ENCODE measurements around the gene PDE1A. TPM values are rescaled to one million over a fixed set of nuclear protein-coding genes. Genes with fewer than 3 reads are reported as not detected.
"Not testable (repeated sequence)": the region's sequence is repeated elsewhere in the genome, so short reads cannot be mapped to it uniquely, and the experiment has no call there.

Gene PDE1A
- total RNA-seq, 1 donor from 2014 or later = 1.9 TPM

GRCh38 chr2:182410120-182410519 lies 16.7 kb downstream of the PDE1A start:
- Mint-ChIP-seq H3K4me1 (peaks cover 11% of the 10 kb centered on the region), H3K4me3 (no peak overlapping the region), H3K9me3 (no peaks in the 10 kb centered on the region), H3K27ac (no peak overlapping the region), H3K36me3 (no peaks in the 10 kb centered on the region), H3K27me3 (ENCODE audit: low read depth) (no peaks in the 10 kb centered on the region)
- no peak for DNase-seq (ENCODE audit: low spot score in 2 of 2, unreplicated experiment in 2 of 2)
- TF ChIP-seq CTCF (IDR thresholded peaks at IDR 0.05; ENCODE audit: unreplicated experiment) = no peak

DNA sequence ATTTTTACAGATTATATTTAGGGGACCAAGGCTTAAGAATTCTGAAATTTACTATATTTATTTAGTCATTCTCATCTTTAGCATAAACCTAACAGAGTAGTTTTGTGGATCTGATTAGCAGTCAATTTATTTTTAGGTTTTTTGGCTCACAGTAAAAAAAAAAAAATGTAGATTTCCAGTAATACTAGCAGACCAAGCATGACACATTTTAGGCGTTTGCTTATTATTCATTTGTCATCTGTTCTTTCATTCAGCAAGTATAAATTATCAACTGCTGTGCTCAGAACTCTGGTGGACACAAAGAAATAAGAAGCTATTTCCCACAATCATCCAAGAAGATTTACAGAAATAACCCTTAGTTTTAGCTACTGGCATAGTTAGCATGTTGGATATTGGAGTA lies 20.6 kb downstream of the PDE1A start:
- DNase-seq (ENCODE audit: low spot score in 2 of 2, unreplicated experiment in 2 of 2) = no peak
- Mint-ChIP-seq H3K27me3 (ENCODE audit: low read depth) (no peaks in the 10 kb centered on the region), H3K4me1 (no peaks in the 10 kb centered on the region), H3K27ac (no peak overlapping the region), H3K36me3 (peaks cover 2% of the 10 kb centered on the region), H3K9me3 (peaks cover 9% of the 10 kb centered on the region), H3K4me3 (no peak overlapping the region)
- no peak for TF ChIP-seq CTCF (IDR thresholded peaks at IDR 0.05; ENCODE audit: unreplicated experiment)

DNA sequence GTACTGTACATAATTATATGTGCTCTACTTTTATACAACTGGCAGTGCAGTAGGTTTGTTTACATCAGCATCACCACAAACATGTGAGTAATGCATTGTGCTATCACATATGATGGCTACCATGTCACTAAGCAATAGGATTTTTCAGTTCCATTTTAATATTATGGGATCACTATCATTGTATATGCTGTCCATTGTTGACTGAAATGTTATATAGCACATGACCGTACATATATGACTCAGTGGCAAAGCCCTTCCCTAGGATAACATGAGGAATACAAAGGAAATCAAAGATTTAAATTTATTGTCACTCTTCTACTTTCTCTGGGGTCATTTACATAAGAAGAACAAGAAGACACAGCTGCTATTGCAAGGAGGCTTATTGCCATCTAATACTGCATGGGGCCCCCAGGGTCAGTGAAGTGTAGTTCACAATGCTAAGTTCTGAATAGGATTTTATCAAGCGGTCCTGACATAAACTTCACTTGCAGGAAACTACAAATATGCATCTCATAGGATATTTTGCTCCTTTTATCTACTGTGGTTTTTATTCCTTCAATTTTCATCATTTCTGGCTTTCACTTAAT lies 21.8 kb downstream of the PDE1A start:
- Mint-ChIP-seq H3K36me3 (peaks cover 2% of the 10 kb centered on the region), H3K4me3 (no peak overlapping the region), H3K27ac (no peak overlapping the region), H3K9me3 (peaks cover 9% of the 10 kb centered on the region), H3K27me3 (ENCODE audit: low read depth) (no peaks in the 10 kb centered on the region), H3K4me1 (no peaks in the 10 kb centered on the region)
- no peak for TF ChIP-seq CTCF (IDR thresholded peaks at IDR 0.05; ENCODE audit: unreplicated experiment)
- no peak for DNase-seq (ENCODE audit: low spot score in 2 of 2, unreplicated experiment in 2 of 2)

- Mint-ChIP-seq H3K27ac (no peak overlapping the region), H3K4me3 (no peak overlapping the region), H3K27me3 (ENCODE audit: low read depth) (no peaks in the 10 kb centered on the region), H3K4me1 (no peaks in the 10 kb centered on the region), H3K9me3 (peaks cover 9% of the 10 kb centered on the region), H3K36me3 (peaks cover 2% of the 10 kb centered on the region)
- no peak for TF ChIP-seq CTCF (IDR thresholded peaks at IDR 0.05; ENCODE audit: unreplicated experiment)
- no peak for DNase-seq (ENCODE audit: low spot score in 2 of 2, unreplicated experiment in 2 of 2)
Observed at GRCh38 chr2:182404092-182404491, 22.7 kb downstream of the PDE1A start.

DNA sequence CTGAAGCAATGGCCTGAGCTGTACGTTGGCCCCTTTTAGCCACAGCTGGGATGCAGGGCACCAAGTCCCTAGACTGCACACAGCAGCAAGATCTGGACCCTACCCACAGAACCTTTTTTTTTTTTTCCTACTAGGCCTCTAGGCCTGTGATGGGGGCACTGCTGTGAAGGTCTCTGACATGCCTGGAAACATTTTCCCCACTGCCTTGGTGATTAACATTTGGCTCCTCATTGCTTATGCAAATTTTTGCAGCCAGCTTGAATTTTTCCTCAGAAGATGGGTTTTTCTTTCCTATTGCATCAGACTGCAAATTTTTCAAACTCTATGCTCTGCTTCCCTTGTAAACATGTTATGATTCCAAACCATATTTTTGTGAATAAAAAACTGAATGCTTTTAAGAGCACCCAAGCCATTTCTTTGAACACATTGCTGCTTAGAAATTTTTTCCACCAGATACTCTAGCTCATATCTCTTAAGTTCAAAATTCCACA lies 33.5 kb downstream of the PDE1A start:
- DNase-seq (ENCODE audit: low spot score in 2 of 2, unreplicated experiment in 2 of 2) = no peak
- peaks cover 3% of the 10 kb centered on the region for H3K36me3 Mint-ChIP-seq
- H3K9me3 Mint-ChIP-seq = peaks cover 10% of the 10 kb centered on the region
- H3K27ac Mint-ChIP-seq = no peak overlapping the region
- H3K4me1 Mint-ChIP-seq = no peaks in the 10 kb centered on the region
- TF ChIP-seq CTCF (IDR thresholded peaks at IDR 0.05; ENCODE audit: unreplicated experiment) = no peak
- H3K27me3 Mint-ChIP-seq (ENCODE audit: low read depth) = no peaks in the 10 kb centered on the region
- H3K4me3 Mint-ChIP-seq = no peak overlapping the region

DNA sequence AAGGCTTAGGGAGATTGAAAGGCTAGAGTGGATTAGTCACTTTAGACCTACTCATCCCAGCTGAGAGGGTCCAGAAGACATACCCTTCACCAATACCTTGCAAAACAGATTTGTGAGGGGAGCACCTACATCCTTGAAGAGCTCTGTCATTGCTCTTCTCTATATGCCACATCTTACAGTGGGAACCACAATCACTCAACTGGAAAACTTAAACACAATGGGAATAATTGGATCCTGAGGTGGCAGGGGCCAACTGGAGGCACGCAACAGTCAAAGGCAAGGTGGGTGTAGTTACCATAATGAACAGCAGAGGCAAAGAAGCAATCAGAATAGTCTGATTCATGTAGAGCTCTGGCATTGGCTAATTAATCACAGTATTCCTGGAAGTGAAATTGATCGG lies 35.4 kb downstream of the PDE1A start:
- no peak for DNase-seq (ENCODE audit: low spot score in 2 of 2, unreplicated experiment in 2 of 2)
- Mint-ChIP-seq H3K36me3 (peaks cover 5% of the 10 kb centered on the region), H3K9me3 (peaks cover 17% of the 10 kb centered on the region), H3K27ac (no peak overlapping the region), H3K27me3 (ENCODE audit: low read depth) (no peaks in the 10 kb centered on the region), H3K4me1 (no peaks in the 10 kb centered on the region), H3K4me3 (no peak overlapping the region)
- TF ChIP-seq CTCF (IDR thresholded peaks at IDR 0.05; ENCODE audit: unreplicated experiment) = no peak

- not testable (repeated sequence) for H3K4me1 Mint-ChIP-seq; H3K36me3 Mint-ChIP-seq; H3K27ac Mint-ChIP-seq; H3K27me3 Mint-ChIP-seq (ENCODE audit: low read depth); DNase-seq (ENCODE audit: low spot score in 2 of 2, unreplicated experiment in 2 of 2); H3K4me3 Mint-ChIP-seq
- peaks cover 35% of the 10 kb centered on the region for H3K9me3 Mint-ChIP-seq
Observed at GRCh38 chr2:182386267-182386880, 40.5 kb downstream of the PDE1A start.

Measured in mesothelial cell of epicardium (in vitro differentiated cells).